ENCODE results near the gene FBXO2. TPM values are rescaled to one million over a fixed set of nuclear protein-coding genes. Genes with fewer than 3 reads are reported as not detected.
A peak's percentile ranks its signal among the peaks of the same experiment; 100 is the strongest.

Gene FBXO2
- total RNA-seq, 1 donor from 2014 or later = 64.0 TPM

- no peak for FAIRE-seq
- H4K20me1 ChIP-seq (ENCODE audit: insufficient read depth, low read length) = peaks cover 3% of the 10 kb centered on the region
- H3K27ac Mint-ChIP-seq (ENCODE audit: unreplicated experiment) = no peak overlapping the region
Observed at GRCh38 chr1:11657654-11658053, 3.4 kb upstream of the FBXO2 start.

GRCh38 chr1:11654939-11655808, 945 bp upstream of the FBXO2 start:
- Histone ChIP-seq H3K9ac (ENCODE audit: low read length) (peak overlapping the region; percentile 40), H3K27ac (ENCODE audit: low read depth, low read length) (no peak overlapping the region)
- TF ChIP-seq EZH2 (IDR thresholded peaks at IDR 0.05; ENCODE audit: insufficient read depth, low read length) = no peak
- no peak for TF ChIP-seq CTCF (IDR thresholded peaks at IDR 0.05; ENCODE audit: insufficient read depth, low read depth, low read length)

More at GRCh38 chr1:11657654-11658053, 3.4 kb upstream of the FBXO2 start:
- Mint-ChIP-seq H3K4me1 (ENCODE audit: low read depth, unreplicated experiment) (peaks cover 3% of the 10 kb centered on the region), H3K36me3 (ENCODE audit: low read depth, unreplicated experiment) (peaks cover 20% of the 10 kb centered on the region), H3K9me3 (ENCODE audit: unreplicated experiment) (no peaks in the 10 kb centered on the region), H3K4me3 (ENCODE audit: unreplicated experiment) (no peak overlapping the region), H3K27me3 (ENCODE audit: low read depth, unreplicated experiment) (peaks cover 1% of the 10 kb centered on the region)
- Histone ChIP-seq H3K36me3 (ENCODE audit: insufficient read depth, low read length) (no peaks in the 10 kb centered on the region), H3K4me1 (ENCODE audit: insufficient read depth, low read length) (peaks cover 8% of the 10 kb centered on the region), H3K9ac (ENCODE audit: low read length) (no peak overlapping the region), H2AFZ (ENCODE audit: low read depth, low read length) (no peak overlapping the region), H3K27me3 (ENCODE audit: insufficient read depth, low read length) (no peaks in the 10 kb centered on the region), H3K4me3 (ENCODE audit: insufficient read depth, low read depth, low read length) (no peak overlapping the region), H3K4me2 (ENCODE audit: low read length) (no peak overlapping the region), H3K27ac (ENCODE audit: low read depth, low read length) (no peak overlapping the region), H3K9me3 (ENCODE audit: insufficient read depth, low read depth, low read length) (no peaks in the 10 kb centered on the region), H3K79me2 (ENCODE audit: insufficient read depth, low read length) (no peaks in the 10 kb centered on the region)
- no peak for TF ChIP-seq CTCF (IDR thresholded peaks at IDR 0.05; ENCODE audit: insufficient read depth, low read depth, low read length)
- no peak for TF ChIP-seq EZH2 (IDR thresholded peaks at IDR 0.05; ENCODE audit: insufficient read depth, low read length)
- no peak for DNase-seq (ENCODE audit: low read depth)

GRCh38 chr1:11653861-11654136, 430 bp downstream of the FBXO2 start:
- H3K27me3 ChIP-seq (ENCODE audit: insufficient read depth, low read length) = peaks cover 13% of the 10 kb centered on the region
- H3K9me3 ChIP-seq (ENCODE audit: insufficient read depth, low read depth, low read length) = no peaks in the 10 kb centered on the region
- no peaks in the 10 kb centered on the region for H3K79me2 ChIP-seq (ENCODE audit: insufficient read depth, low read length)
- FAIRE-seq (no peak), DNase-seq (ENCODE audit: low read depth) (no peak)
- Mint-ChIP-seq H3K4me3 (ENCODE audit: unreplicated experiment) (peak overlapping the region; percentile 79), H3K27ac (ENCODE audit: unreplicated experiment) (no peak overlapping the region), H3K27me3 (ENCODE audit: low read depth, unreplicated experiment) (peaks cover 9% of the 10 kb centered on the region), H3K4me1 (ENCODE audit: low read depth, unreplicated experiment) (peaks cover 6% of the 10 kb centered on the region), H3K36me3 (ENCODE audit: low read depth, unreplicated experiment) (peaks cover 8% of the 10 kb centered on the region), H3K9me3 (ENCODE audit: unreplicated experiment) (no peaks in the 10 kb centered on the region)
- H3K4me3 ChIP-seq (ENCODE audit: insufficient read depth, low read depth, low read length) = no peak overlapping the region
- peaks cover 11% of the 10 kb centered on the region for H3K4me1 ChIP-seq (ENCODE audit: insufficient read depth, low read length)
- H3K27ac ChIP-seq (ENCODE audit: low read depth, low read length) = no peak overlapping the region
- TF ChIP-seq CTCF (IDR thresholded peaks at IDR 0.05; ENCODE audit: insufficient read depth, low read depth, low read length) (no peak), EZH2 (IDR thresholded peaks at IDR 0.05; ENCODE audit: insufficient read depth, low read length) (no peak)
- H3K4me2 ChIP-seq (ENCODE audit: low read length) = peak overlapping the region; percentile 87
- H3K9ac ChIP-seq (ENCODE audit: low read length) = no peak overlapping the region
- peak overlapping the region; percentile 73 for H2AFZ ChIP-seq (ENCODE audit: low read depth, low read length)
- H4K20me1 ChIP-seq (ENCODE audit: insufficient read depth, low read length) = peaks cover 7% of the 10 kb centered on the region
- H3K36me3 ChIP-seq (ENCODE audit: insufficient read depth, low read length) = no peaks in the 10 kb centered on the region

More at GRCh38 chr1:11654939-11655808, 945 bp upstream of the FBXO2 start:
- Histone ChIP-seq H3K9me3 (ENCODE audit: insufficient read depth, low read depth, low read length) (no peaks in the 10 kb centered on the region), H3K27me3 (ENCODE audit: insufficient read depth, low read length) (peaks cover 5% of the 10 kb centered on the region), H3K4me1 (ENCODE audit: insufficient read depth, low read length) (peaks cover 11% of the 10 kb centered on the region), H3K36me3 (ENCODE audit: insufficient read depth, low read length) (no peaks in the 10 kb centered on the region), H3K4me2 (ENCODE audit: low read length) (peak overlapping the region; percentile 82), H3K4me3 (ENCODE audit: insufficient read depth, low read depth, low read length) (peak overlapping the region; percentile 50), H3K79me2 (ENCODE audit: insufficient read depth, low read length) (no peaks in the 10 kb centered on the region), H2AFZ (ENCODE audit: low read depth, low read length) (no peak overlapping the region), H4K20me1 (ENCODE audit: insufficient read depth, low read length) (peaks cover 3% of the 10 kb centered on the region)
- DNase-seq (ENCODE audit: low read depth) (no peak), FAIRE-seq (no peak)
- H3K36me3 Mint-ChIP-seq (ENCODE audit: low read depth, unreplicated experiment) = peaks cover 8% of the 10 kb centered on the region
- no peak overlapping the region for H3K27ac Mint-ChIP-seq (ENCODE audit: unreplicated experiment)
- H3K4me1 Mint-ChIP-seq (ENCODE audit: low read depth, unreplicated experiment) = peaks cover 6% of the 10 kb centered on the region
- no peaks in the 10 kb centered on the region for H3K9me3 Mint-ChIP-seq (ENCODE audit: unreplicated experiment)
- H3K27me3 Mint-ChIP-seq (ENCODE audit: low read depth, unreplicated experiment) = peaks cover 6% of the 10 kb centered on the region
- peak overlapping the region; percentile 82 for H3K4me3 Mint-ChIP-seq (ENCODE audit: unreplicated experiment)

Data from astrocyte (in vitro differentiated cells and primary cell).